GM23338 (cell line): Measurements from ENCODE around the gene TFB1M. TPM values are rescaled to one million over a fixed set of nuclear protein-coding genes. Genes with fewer than 3 reads are reported as not detected.

Experiments
- ATAC-seq: fragments of 200-7000 bp; cut with Tn5 transposase; 3 replicates; pipeline ENCODE4 v1.9.1; 2020
- DNase-seq: peaks from one replicate; pipeline ENCODE4 v3.0.0-alpha.2; 2015; ENCODE audit warnings: low spot score
- H2AFZ ChIP-seq: fragments of 200-600 bp; sonication (generic); 2 replicates; pipeline ENCODE4 v1.8.0; 2016; ENCODE audit warnings: antibody characterized with exemption, mild to moderate bottlenecking, moderate library complexity
- H3F3A ChIP-seq: fragments of 200-600 bp; sonication (generic); replicated peaks from 2 replicates; pipeline ENCODE4 v1.8.0; 2017; ENCODE audit warnings: antibody characterized with exemption, mixed run types, low read depth
- H3K27ac ChIP-seq: fragments of 200-600 bp; sonication (generic); 2 replicates; pipeline ENCODE4 v1.6.1; 2016; ENCODE audit warnings: low read depth
- H3K27me3 ChIP-seq: fragments of 200-600 bp; sonication (generic); 2 replicates; pipeline ENCODE4 v1.8.0; 2016; ENCODE audit warnings: mild to moderate bottlenecking, mixed run types, moderate library complexity; ENCODE audit not compliant: insufficient read depth
- H3K36me3 ChIP-seq: fragments of 200-600 bp; sonication (generic); 2 replicates; pipeline ENCODE4 v1.8.0; 2016; ENCODE audit warnings: mild to moderate bottlenecking; ENCODE audit not compliant: insufficient read depth
- H3K4me1 ChIP-seq: fragments of 200-600 bp; sonication (generic); 2 replicates; pipeline ENCODE4 v1.8.0; 2016; ENCODE audit warnings: mild to moderate bottlenecking, moderate library complexity; ENCODE audit not compliant: insufficient read depth
- H3K4me2 ChIP-seq: fragments of 200-600 bp; sonication (generic); 2 replicates; pipeline ENCODE4 v1.7.1; 2017; ENCODE audit warnings: mixed run types
- H3K4me3 ChIP-seq: fragments of 200-600 bp; sonication (generic); 2 replicates; pipeline ENCODE4 v1.6.1; 2016; ENCODE audit warnings: mixed run types
- H3K79me2 ChIP-seq: fragments of 200-600 bp; sonication (generic); replicated peaks from 2 replicates; pipeline ENCODE4 v1.8.0; 2017; ENCODE audit warnings: mild to moderate bottlenecking; ENCODE audit not compliant: insufficient read depth
- H3K9me2 ChIP-seq: fragments of 200-600 bp; sonication (generic); 2 replicates; pipeline ENCODE4 v1.8.0; 2017; ENCODE audit not compliant: insufficient read depth
- H4K20me1 ChIP-seq: fragments of 200-600 bp; sonication (generic); replicated peaks from 2 replicates; pipeline ENCODE4 v1.8.0; 2017; ENCODE audit warnings: mild to moderate bottlenecking; ENCODE audit not compliant: insufficient read depth
- H3K27ac Mint-ChIP-seq: 2 replicates; pipeline ENCODE4 v1.8.0; 2020; ENCODE audit warnings: inconsistent platforms, mild to moderate bottlenecking, moderate library complexity, mixed read lengths
- H3K27me3 Mint-ChIP-seq: 3 replicates; pipeline ENCODE4 v1.8.0; 2022; ENCODE audit warnings: low read depth, mild to moderate bottlenecking, moderate library complexity, mixed read lengths, inconsistent platforms; ENCODE audit not compliant: insufficient read depth, poor library complexity
- H3K36me3 Mint-ChIP-seq: 3 replicates; pipeline ENCODE4 v1.8.0; 2021; ENCODE audit warnings: low read depth, mild to moderate bottlenecking, inconsistent platforms, moderate library complexity, mixed read lengths
- H3K4me1 Mint-ChIP-seq: 3 replicates; pipeline ENCODE4 v1.8.0; 2020; ENCODE audit warnings: mild to moderate bottlenecking, inconsistent platforms, mixed read lengths
- H3K4me3 Mint-ChIP-seq: 3 replicates; pipeline ENCODE4 v1.8.0; 2021; ENCODE audit warnings: moderate library complexity, mild to moderate bottlenecking, inconsistent platforms, mixed read lengths
- H3K9me3 Mint-ChIP-seq: 3 replicates; pipeline ENCODE4 v1.8.0; 2020; ENCODE audit warnings: moderate library complexity, mild to moderate bottlenecking, inconsistent platforms, mixed read lengths
- CREB1 ChIP-seq: fragments of 250-450 bp; sonication (Bioruptor Pico); IDR thresholded peaks from 2 replicates; pipeline ENCODE4 v1.5.0; 2020; ENCODE audit warnings: low read depth, mild to moderate bottlenecking, moderate library complexity
- EZH2 ChIP-seq: fragments of 200-600 bp; sonication (generic); IDR thresholded peaks from one replicate; pipeline ENCODE4 v1.8.0; 2017; ENCODE audit warnings: antibody characterized with exemption, mild to moderate bottlenecking, low read depth; ENCODE audit not compliant: unreplicated experiment
- JUNB ChIP-seq: IDR thresholded peaks from one replicate; pipeline ENCODE4 v1.6.1; 2016; ENCODE audit warnings: antibody characterized with exemption; ENCODE audit not compliant: unreplicated experiment
- NANOG ChIP-seq: IDR thresholded peaks from 2 replicates; pipeline ENCODE4 v1.6.1; 2016; ENCODE audit warnings: antibody characterized with exemption, borderline replicate concordance
- POLR2AphosphoS5 ChIP-seq: IDR thresholded peaks from 2 replicates; pipeline ENCODE4 v1.6.1; 2016; ENCODE audit warnings: antibody characterized with exemption, low read depth
- STAT1 ChIP-seq: IDR thresholded peaks from one replicate; pipeline ENCODE4 v1.6.1; 2016; ENCODE audit warnings: antibody characterized with exemption; ENCODE audit not compliant: unreplicated experiment
- polyA plus RNA-seq: library from polyadenylated mRNA; unstranded; fragments of >200 nt; fragmentation: Nextera tagmentation; extraction: Ambion mirVana; gene quantifications from 2 replicates; pipeline ENCODE4 v1.2.1, GENCODE V29; 2016
- total RNA-seq: library from RNA; depleted of rRNA; stranded (reverse); fragments of >200 nt; shearing (Covaris generic); gene quantifications from 2 replicates; pipeline ENCODE4 v1.2.3, GENCODE V29; 2014
- TF ChIP-seq, protein P1 (sequence below): IDR thresholded peaks from one replicate; pipeline ENCODE4 v1.6.1; 2018; ENCODE audit warnings: antibody characterized with exemption; ENCODE audit not compliant: unreplicated experiment
- TF ChIP-seq, protein P2 (sequence below), 2 experiments: fragments of 200-600 bp in 1 of 2; sonication (generic) in 1 of 2; conservative IDR thresholded peaks; 2 replicates each; pipeline versions ENCODE4 v1.5.1 to v1.6.1; 2016 to 2017; ENCODE audit warnings: antibody characterized with exemption in 2 of 2, low read depth in 2 of 2, mild to moderate bottlenecking in 2 of 2, moderate library complexity in 1 of 2

TFB1M gene
- total and polyA plus RNA-seq, 2 experiments from 2014 or later, result 51.1 to 66.9 TPM

DNA sequence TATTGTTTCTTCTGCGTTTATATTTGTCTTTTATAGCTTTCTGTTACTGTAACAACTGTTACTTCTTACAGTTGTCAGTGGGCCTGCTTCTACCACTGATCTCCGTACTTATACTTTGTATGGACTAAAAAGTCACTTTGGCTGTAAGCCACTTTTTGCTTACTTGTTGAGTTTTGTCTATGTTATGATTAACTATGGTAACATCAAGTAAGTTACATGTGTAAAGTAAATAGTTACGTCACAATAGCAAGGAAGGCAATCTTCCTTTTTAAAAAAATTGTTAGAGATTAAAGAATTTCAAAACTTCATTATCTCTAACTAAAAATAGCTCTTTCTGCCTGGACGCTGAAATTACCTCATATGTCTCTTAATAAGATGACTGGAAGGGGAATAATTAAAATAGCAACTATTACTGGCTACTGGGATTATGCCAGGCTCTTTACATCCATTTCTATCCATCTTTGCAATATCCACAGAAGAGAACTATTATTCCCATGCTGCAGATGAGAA lies 10.9 kb downstream of the TFB1M start:
- Mint-ChIP-seq H3K9me3 (no peaks in the 10 kb centered on the region), H3K27ac (no peak overlapping the region), H3K4me3 (no peak overlapping the region), H3K36me3 (peaks cover 42% of the 10 kb centered on the region), H3K4me1 (peaks cover 13% of the 10 kb centered on the region; the same call in 2 of the 3 replicates), H3K27me3 (peaks cover 4% of the 10 kb centered on the region)
- Histone ChIP-seq H3K4me1 (peaks cover 10% of the 10 kb centered on the region), H3K27me3 (no peaks in the 10 kb centered on the region), H3K79me2 (peaks cover 36% of the 10 kb centered on the region), H3K4me2 (no peak overlapping the region), H3K27ac (no peak overlapping the region), H2AFZ (no peak overlapping the region), H3K9me2 (no peaks in the 10 kb centered on the region), H4K20me1 (peaks cover 9% of the 10 kb centered on the region; the same call in 1 of the 2 replicates), H3F3A (no peaks in the 10 kb centered on the region), H3K36me3 (peaks cover 10% of the 10 kb centered on the region; the same call in 1 of the 2 replicates), H3K4me3 (no peak overlapping the region)
- DNase-seq (no peak), ATAC-seq (no peak)
- TF ChIP-seq JUNB (no peak), EZH2 (no peak)
- TF ChIP-seq, protein P1, sequence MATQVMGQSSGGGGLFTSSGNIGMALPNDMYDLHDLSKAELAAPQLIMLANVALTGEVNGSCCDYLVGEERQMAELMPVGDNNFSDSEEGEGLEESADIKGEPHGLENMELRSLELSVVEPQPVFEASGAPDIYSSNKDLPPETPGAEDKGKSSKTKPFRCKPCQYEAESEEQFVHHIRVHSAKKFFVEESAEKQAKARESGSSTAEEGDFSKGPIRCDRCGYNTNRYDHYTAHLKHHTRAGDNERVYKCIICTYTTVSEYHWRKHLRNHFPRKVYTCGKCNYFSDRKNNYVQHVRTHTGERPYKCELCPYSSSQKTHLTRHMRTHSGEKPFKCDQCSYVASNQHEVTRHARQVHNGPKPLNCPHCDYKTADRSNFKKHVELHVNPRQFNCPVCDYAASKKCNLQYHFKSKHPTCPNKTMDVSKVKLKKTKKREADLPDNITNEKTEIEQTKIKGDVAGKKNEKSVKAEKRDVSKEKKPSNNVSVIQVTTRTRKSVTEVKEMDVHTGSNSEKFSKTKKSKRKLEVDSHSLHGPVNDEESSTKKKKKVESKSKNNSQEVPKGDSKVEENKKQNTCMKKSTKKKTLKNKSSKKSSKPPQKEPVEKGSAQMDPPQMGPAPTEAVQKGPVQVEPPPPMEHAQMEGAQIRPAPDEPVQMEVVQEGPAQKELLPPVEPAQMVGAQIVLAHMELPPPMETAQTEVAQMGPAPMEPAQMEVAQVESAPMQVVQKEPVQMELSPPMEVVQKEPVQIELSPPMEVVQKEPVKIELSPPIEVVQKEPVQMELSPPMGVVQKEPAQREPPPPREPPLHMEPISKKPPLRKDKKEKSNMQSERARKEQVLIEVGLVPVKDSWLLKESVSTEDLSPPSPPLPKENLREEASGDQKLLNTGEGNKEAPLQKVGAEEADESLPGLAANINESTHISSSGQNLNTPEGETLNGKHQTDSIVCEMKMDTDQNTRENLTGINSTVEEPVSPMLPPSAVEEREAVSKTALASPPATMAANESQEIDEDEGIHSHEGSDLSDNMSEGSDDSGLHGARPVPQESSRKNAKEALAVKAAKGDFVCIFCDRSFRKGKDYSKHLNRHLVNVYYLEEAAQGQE, result no peak
- TF ChIP-seq, protein P2, sequence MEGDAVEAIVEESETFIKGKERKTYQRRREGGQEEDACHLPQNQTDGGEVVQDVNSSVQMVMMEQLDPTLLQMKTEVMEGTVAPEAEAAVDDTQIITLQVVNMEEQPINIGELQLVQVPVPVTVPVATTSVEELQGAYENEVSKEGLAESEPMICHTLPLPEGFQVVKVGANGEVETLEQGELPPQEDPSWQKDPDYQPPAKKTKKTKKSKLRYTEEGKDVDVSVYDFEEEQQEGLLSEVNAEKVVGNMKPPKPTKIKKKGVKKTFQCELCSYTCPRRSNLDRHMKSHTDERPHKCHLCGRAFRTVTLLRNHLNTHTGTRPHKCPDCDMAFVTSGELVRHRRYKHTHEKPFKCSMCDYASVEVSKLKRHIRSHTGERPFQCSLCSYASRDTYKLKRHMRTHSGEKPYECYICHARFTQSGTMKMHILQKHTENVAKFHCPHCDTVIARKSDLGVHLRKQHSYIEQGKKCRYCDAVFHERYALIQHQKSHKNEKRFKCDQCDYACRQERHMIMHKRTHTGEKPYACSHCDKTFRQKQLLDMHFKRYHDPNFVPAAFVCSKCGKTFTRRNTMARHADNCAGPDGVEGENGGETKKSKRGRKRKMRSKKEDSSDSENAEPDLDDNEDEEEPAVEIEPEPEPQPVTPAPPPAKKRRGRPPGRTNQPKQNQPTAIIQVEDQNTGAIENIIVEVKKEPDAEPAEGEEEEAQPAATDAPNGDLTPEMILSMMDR (conservative IDR thresholded peaks at IDR 0.05; ENCODE audit: low read depth in 2 of 2), result no peak

DNA sequence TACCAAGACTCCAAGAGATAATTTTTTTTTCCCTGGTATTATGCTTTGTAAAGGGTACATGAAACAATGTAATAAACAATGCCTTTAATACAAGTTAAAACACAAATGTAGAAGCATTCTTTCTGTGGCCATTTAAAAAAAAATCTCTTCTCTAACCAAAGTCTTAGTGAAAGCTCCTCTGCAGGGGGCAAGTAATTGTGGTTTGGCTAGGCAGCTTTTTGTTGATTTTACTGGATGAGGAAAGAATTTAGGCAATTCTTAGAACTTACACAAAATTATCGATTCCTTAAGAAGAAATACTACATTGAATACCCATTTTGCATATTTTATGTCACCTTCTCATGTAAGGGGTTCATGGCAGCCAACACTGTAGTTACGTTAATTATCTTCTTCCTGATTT lies 12.4 kb downstream of the TFB1M start:
- Mint-ChIP-seq H3K27me3 (peaks cover 4% of the 10 kb centered on the region), H3K36me3 (peaks cover 41% of the 10 kb centered on the region), H3K27ac (no peak overlapping the region), H3K9me3 (no peaks in the 10 kb centered on the region), H3K4me3 (no peak overlapping the region), H3K4me1 (peaks cover 13% of the 10 kb centered on the region; the same call in 2 of the 3 replicates)
- Histone ChIP-seq H3K27me3 (no peaks in the 10 kb centered on the region), H3F3A (no peaks in the 10 kb centered on the region), H3K4me2 (no peak overlapping the region), H3K27ac (no peak overlapping the region), H3K9me2 (no peaks in the 10 kb centered on the region), H3K4me1 (peaks cover 10% of the 10 kb centered on the region), H2AFZ (no peak overlapping the region), H4K20me1 (peaks cover 12% of the 10 kb centered on the region; the same call in 1 of the 2 replicates), H3K36me3 (peaks cover 12% of the 10 kb centered on the region; the same call in 1 of the 2 replicates), H3K79me2 (peaks cover 36% of the 10 kb centered on the region), H3K4me3 (no peak overlapping the region)
- no peak for ATAC-seq
- peak; percentile 10 for DNase-seq
- no peak for TF ChIP-seq NANOG
- no peak for TF ChIP-seq POLR2AphosphoS5
- TF ChIP-seq, protein P2 (conservative IDR thresholded peaks at IDR 0.05; ENCODE audit: low read depth in 2 of 2), result no peak
- TF ChIP-seq CREB1, result no peak
- no peak for TF ChIP-seq STAT1
- TF ChIP-seq EZH2, result no peak
